H9 (cell line): Measurements from ENCODE around the gene KCNH4. TPM values are rescaled to one million over a fixed set of nuclear protein-coding genes. Genes with fewer than 3 reads are reported as not detected.
A peak's percentile ranks its signal among the peaks of the same experiment; 100 is the strongest.

Source experiments
- DNase-seq: peaks from one replicate; pipeline ENCODE4 v3.0.0-alpha.2; 2017
- H2AFZ ChIP-seq: one replicate; pipeline ENCODE4 v1.6.1; 2013; ENCODE audit warnings: mild to moderate bottlenecking, low read length, control low read depth, moderate library complexity
- H2AK5ac ChIP-seq: 2 replicates; pipeline ENCODE4 v1.6.1; 2013; ENCODE audit warnings: low read length, control low read depth, mixed read lengths; ENCODE audit not compliant: insufficient read length
- H2BK120ac ChIP-seq: one replicate; pipeline ENCODE4 v1.6.1; 2013; ENCODE audit warnings: low read depth, mild to moderate bottlenecking, low read length, control low read depth, inconsistent platforms; ENCODE audit not compliant: poor library complexity, severe bottlenecking
- H2BK12ac ChIP-seq: 2 replicates; pipeline ENCODE4 v1.6.1; 2013; ENCODE audit warnings: low read length, control low read depth, mixed read lengths, low read depth; ENCODE audit not compliant: insufficient read length
- H2BK15ac ChIP-seq: 2 replicates; pipeline ENCODE4 v1.6.1; 2013; ENCODE audit warnings: low read depth, low read length, control low read depth
- H2BK20ac ChIP-seq: one replicate; pipeline ENCODE4 v1.6.1; 2013; ENCODE audit warnings: low read depth, mild to moderate bottlenecking, low read length, control low read depth, inconsistent platforms; ENCODE audit not compliant: poor library complexity, severe bottlenecking
- H2BK5ac ChIP-seq: 2 replicates; pipeline ENCODE4 v1.6.1; 2013; ENCODE audit warnings: low read length, control low read depth, mixed read lengths; ENCODE audit not compliant: insufficient read length
- H3K14ac ChIP-seq: 2 replicates; pipeline ENCODE4 v1.6.1; 2013; ENCODE audit warnings: low read length, control low read depth; ENCODE audit not compliant: insufficient read depth
- H3K18ac ChIP-seq: 2 replicates; pipeline ENCODE4 v1.6.1; 2013; ENCODE audit warnings: low read depth, mild to moderate bottlenecking, mixed read lengths, low read length, control low read depth; ENCODE audit not compliant: insufficient read length
- H3K23ac ChIP-seq: 2 replicates; pipeline ENCODE4 v1.6.1; 2013; ENCODE audit warnings: low read length, control low read depth, mixed read lengths, low read depth; ENCODE audit not compliant: insufficient read length
- H3K23me2 ChIP-seq: 2 replicates; pipeline ENCODE4 v1.6.1; 2013; ENCODE audit warnings: low read depth, mild to moderate bottlenecking, mixed read lengths, low read length, control low read depth; ENCODE audit not compliant: insufficient read length, poor library complexity, severe bottlenecking
- H3K27ac ChIP-seq: 2 replicates; pipeline ENCODE4 v1.5.1; 2013; ENCODE audit warnings: low read length, control low read depth, mixed read lengths, low read depth; ENCODE audit not compliant: insufficient read length
- H3K27me3 ChIP-seq: 2 replicates; pipeline ENCODE4 v1.6.1; 2013; ENCODE audit warnings: low read length, control low read depth, inconsistent platforms; ENCODE audit not compliant: insufficient read depth
- H3K4ac ChIP-seq: 2 replicates; pipeline ENCODE4 v1.6.1; 2013; ENCODE audit warnings: low read depth, mild to moderate bottlenecking, control low read depth, inconsistent platforms, low read length, moderate library complexity
- H3K4me1 ChIP-seq: 2 replicates; pipeline ENCODE4 v1.6.1; 2013; ENCODE audit warnings: low read length, control low read depth, inconsistent platforms; ENCODE audit not compliant: insufficient read depth
- H3K4me2 ChIP-seq: 2 replicates; pipeline ENCODE4 v1.6.1; 2013; ENCODE audit warnings: low read length, control low read depth, mixed read lengths; ENCODE audit not compliant: insufficient read length, insufficient read depth
- H3K56ac ChIP-seq: 2 replicates; pipeline ENCODE4 v1.6.1; 2013; ENCODE audit warnings: low read depth, mild to moderate bottlenecking, mixed read lengths, low read length, control low read depth; ENCODE audit not compliant: insufficient read length
- H3K79me1 ChIP-seq: 2 replicates; pipeline ENCODE4 v1.6.1; 2013; ENCODE audit warnings: low read depth, mild to moderate bottlenecking, moderate library complexity, low read length, control low read depth, inconsistent platforms; ENCODE audit not compliant: insufficient read depth, poor library complexity, severe bottlenecking
- H3K79me2 ChIP-seq: 2 replicates; pipeline ENCODE4 v1.6.1; 2013; ENCODE audit warnings: low read length, control low read depth, inconsistent platforms; ENCODE audit not compliant: insufficient read depth
- H3K9ac ChIP-seq: 2 replicates; pipeline ENCODE4 v1.6.1; 2013; ENCODE audit warnings: low read length, control low read depth, mixed read lengths; ENCODE audit not compliant: insufficient read length; ENCODE audit errors: extremely low read depth
- H3K9me3 ChIP-seq: one replicate; pipeline ENCODE4 v1.6.1; 2013; ENCODE audit warnings: low read depth, low read length, inconsistent platforms; ENCODE audit not compliant: control insufficient read depth
- H3T11ph ChIP-seq: one replicate; pipeline ENCODE4 v1.6.1; 2013; ENCODE audit warnings: mild to moderate bottlenecking, low read length, control low read depth, inconsistent platforms
- H4K20me1 ChIP-seq: one replicate; pipeline ENCODE4 v1.6.1; 2013; ENCODE audit not compliant: control insufficient read depth, insufficient read length, insufficient read depth
- H4K5ac ChIP-seq: 2 replicates; pipeline ENCODE4 v1.6.1; 2013; ENCODE audit warnings: low read depth, mild to moderate bottlenecking, mixed read lengths, low read length, control low read depth; ENCODE audit not compliant: insufficient read length
- H4K8ac ChIP-seq: replicated peaks from 2 replicates; pipeline ENCODE4 v1.6.1; 2013; ENCODE audit warnings: low read length, control low read depth, mixed read lengths, low read depth; ENCODE audit not compliant: insufficient read length
- H4K91ac ChIP-seq: 2 replicates; pipeline ENCODE4 v1.6.1; 2013; ENCODE audit warnings: low read depth, mild to moderate bottlenecking, moderate library complexity, mixed read lengths, low read length, control low read depth; ENCODE audit not compliant: insufficient read length
- H3K27ac Mint-ChIP-seq, 3 experiments: 2 replicates in 2 of 3; 3 replicates in 1 of 3; pipeline ENCODE4 v1.8.0; 2020 to 2021; ENCODE audit warnings: mixed read lengths in 3 of 3, mild to moderate bottlenecking in 1 of 3, moderate library complexity in 1 of 3
- H3K27me3 Mint-ChIP-seq: 2 replicates; pipeline ENCODE4 v1.8.0; 2021; ENCODE audit warnings: low read depth, mild to moderate bottlenecking, moderate library complexity, mixed read lengths
- H3K36me3 Mint-ChIP-seq, 3 experiments: 2 replicates in 2 of 3; 3 replicates in 1 of 3; pipeline ENCODE4 v1.8.0; 2020 to 2021; ENCODE audit warnings: low read depth in 3 of 3, mixed read lengths in 3 of 3; ENCODE audit not compliant: insufficient read depth in 1 of 3
- H3K4me1 Mint-ChIP-seq, 2 experiments: 2 replicates each; pipeline ENCODE4 v1.8.0; 2020; ENCODE audit warnings: mixed read lengths in 2 of 2
- H3K4me3 Mint-ChIP-seq, 2 experiments: 2 replicates in 1 of 2; 3 replicates in 1 of 2; pipeline ENCODE4 v1.8.0; 2020 to 2021; ENCODE audit warnings: mild to moderate bottlenecking in 2 of 2, mixed read lengths in 2 of 2, moderate library complexity in 1 of 2
- H3K9me3 Mint-ChIP-seq, 2 experiments: 2 replicates in 1 of 2; 3 replicates in 1 of 2; pipeline ENCODE4 v1.8.0; 2020; ENCODE audit warnings: mild to moderate bottlenecking in 2 of 2, mixed read lengths in 2 of 2, moderate library complexity in 1 of 2
- WGBS: extraction: QIAGEN DNeasy Blood & Tissue Kit; methylation state at CpG from one replicate; pipeline ENCODE4 v1.1.7; 2013; ENCODE audit warnings: missing lambda C conversion rate, low lambda C conversion rate, mixed read lengths; ENCODE audit not compliant: insufficient read length; ENCODE audit errors: extremely low coverage; 5-methylcytosine and 5-hydroxymethylcytosine counted together
- total RNA-seq: library from RNA; stranded (reverse); gene quantifications from 2 replicates; pipeline ENCODE4 v1.2.1, GENCODE V29; 2021
- TF ChIP-seq, protein P1 (sequence below): fragments of 200-600 bp; sonication (generic); conservative IDR thresholded peaks from 3 replicates; pipeline ENCODE4 v1.8.0; 2021; ENCODE audit warnings: antibody characterized with exemption, mild to moderate bottlenecking

The KCNH4 gene
- total RNA-seq, 1 experiment from 2014 or later: not detected

DNA sequence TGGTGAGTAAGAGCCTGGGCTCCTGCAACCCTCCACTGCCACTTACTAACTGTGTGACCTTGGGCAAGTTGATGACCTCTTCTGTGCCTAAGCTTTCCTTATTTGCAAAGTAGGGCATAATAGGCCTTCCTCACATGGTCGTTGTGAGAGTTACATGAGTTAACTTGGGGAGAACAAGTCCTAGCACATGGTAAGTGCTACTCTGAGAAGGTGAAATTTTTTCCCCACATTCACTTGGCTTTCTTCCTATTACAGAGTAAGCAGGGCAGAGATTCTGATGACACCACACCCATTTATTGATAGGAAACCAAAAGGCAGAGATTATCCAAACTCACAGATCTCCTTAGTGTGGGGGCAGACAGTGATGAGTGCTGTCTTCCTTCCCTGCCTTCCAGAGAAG lies 1.6 kb downstream of the KCNH4 start:
- H3K4me3 Mint-ChIP-seq: peak overlapping the region in 1 of 2 experiments; percentile 87; a peak in 1 of 5 replicates
- Histone ChIP-seq H4K20me1 (peaks cover 3% of the 10 kb centered on the region), H3K23ac (no peak overlapping the region), H3K27ac (no peak overlapping the region), H3K4me1 (peaks cover 3% of the 10 kb centered on the region; the same call in 1 of the 2 replicates), H3K27me3 (peaks cover 8% of the 10 kb centered on the region; the same call in 1 of the 2 replicates), H4K5ac (no peak overlapping the region), H3T11ph (no peak overlapping the region), H2BK5ac (no peak overlapping the region), H3K56ac (no peak overlapping the region), H3K9ac (no peak overlapping the region), H3K9me3 (no peaks in the 10 kb centered on the region), H4K8ac (no peak overlapping the region), H3K4me2 (no peak overlapping the region), H4K91ac (no peak overlapping the region), H2BK120ac (no peak overlapping the region), H3K79me1 (no peaks in the 10 kb centered on the region), H3K14ac (no peak overlapping the region), H2AFZ (no peak overlapping the region), H2AK5ac (no peak overlapping the region), H2BK12ac (no peak overlapping the region), H2BK20ac (no peak overlapping the region), H3K23me2 (peaks cover 18% of the 10 kb centered on the region), H2BK15ac (no peak overlapping the region), H3K79me2 (no peaks in the 10 kb centered on the region), H3K4ac (no peak overlapping the region), H3K18ac (no peak overlapping the region)
- no peak for DNase-seq
- WGBS: no CpG with 5 or more reads among the region's 1 CpG
- H3K27me3 Mint-ChIP-seq: peaks cover 57% of the 10 kb centered on the region
- TF ChIP-seq, protein P1, sequence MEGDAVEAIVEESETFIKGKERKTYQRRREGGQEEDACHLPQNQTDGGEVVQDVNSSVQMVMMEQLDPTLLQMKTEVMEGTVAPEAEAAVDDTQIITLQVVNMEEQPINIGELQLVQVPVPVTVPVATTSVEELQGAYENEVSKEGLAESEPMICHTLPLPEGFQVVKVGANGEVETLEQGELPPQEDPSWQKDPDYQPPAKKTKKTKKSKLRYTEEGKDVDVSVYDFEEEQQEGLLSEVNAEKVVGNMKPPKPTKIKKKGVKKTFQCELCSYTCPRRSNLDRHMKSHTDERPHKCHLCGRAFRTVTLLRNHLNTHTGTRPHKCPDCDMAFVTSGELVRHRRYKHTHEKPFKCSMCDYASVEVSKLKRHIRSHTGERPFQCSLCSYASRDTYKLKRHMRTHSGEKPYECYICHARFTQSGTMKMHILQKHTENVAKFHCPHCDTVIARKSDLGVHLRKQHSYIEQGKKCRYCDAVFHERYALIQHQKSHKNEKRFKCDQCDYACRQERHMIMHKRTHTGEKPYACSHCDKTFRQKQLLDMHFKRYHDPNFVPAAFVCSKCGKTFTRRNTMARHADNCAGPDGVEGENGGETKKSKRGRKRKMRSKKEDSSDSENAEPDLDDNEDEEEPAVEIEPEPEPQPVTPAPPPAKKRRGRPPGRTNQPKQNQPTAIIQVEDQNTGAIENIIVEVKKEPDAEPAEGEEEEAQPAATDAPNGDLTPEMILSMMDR: no peak
- no peaks in the 10 kb centered on the region; a peak in 1 of 5 replicates for H3K9me3 Mint-ChIP-seq
- no peak overlapping the region for H3K27ac Mint-ChIP-seq
- H3K4me1 Mint-ChIP-seq: peaks cover 19 to 22% of the 10 kb centered on the region in 2 experiments
- no peaks in the 10 kb centered on the region; a peak in 1 of 7 replicates for H3K36me3 Mint-ChIP-seq
